Brain microvascular endothelial cell (primary cell): ENCODE results near the gene MDN1.
"Not testable (repeated sequence)": the region's sequence is repeated elsewhere in the genome, so short reads cannot be mapped to it uniquely, and the experiment has no call there.

Experiments
- DNase-seq: peaks from one replicate; pipeline ENCODE4 v3.0.0-alpha.2; 2020
- H3K27ac ChIP-seq: fragments of 250-450 bp; sonication (Bioruptor Pico); 2 replicates; pipeline ENCODE4 v1.5.1; 2020; ENCODE audit warnings: mild to moderate bottlenecking, moderate library complexity
- H3K27me3 ChIP-seq: fragments of 250-450 bp; sonication (Bioruptor Pico); replicated peaks from 2 replicates; pipeline ENCODE4 v1.5.1; 2020; ENCODE audit warnings: mild to moderate bottlenecking
- H3K36me3 ChIP-seq: fragments of 250-450 bp; sonication (Bioruptor Pico); replicated peaks from 2 replicates; pipeline ENCODE4 v1.5.1; 2020; ENCODE audit warnings: mild to moderate bottlenecking
- H3K4me3 ChIP-seq: 2 replicates; pipeline ENCODE4 v1.5.1; 2011; ENCODE audit warnings: low read depth, mild to moderate bottlenecking, control low read depth, low read length, moderate library complexity
- CTCF ChIP-seq: IDR thresholded peaks from 2 replicates; pipeline ENCODE4 v1.5.1; 2011; ENCODE audit warnings: low read depth, mild to moderate bottlenecking, moderate library complexity, low read length, control low read depth, inconsistent platforms; ENCODE audit errors: missing control alignments
- in situ Hi-C: cut with HindIII; loops from 2 replicates; pipeline ENCODE4 v1.10.0; 2017; ENCODE audit warnings: low sequenced_read_pairs, low pct_ligation_motif_present

Gene MDN1

GRCh38 chr6:89858041-89858440 lies 38.4 kb upstream of the MDN1 start:
- in situ Hi-C loops = no loop called here
- no peaks in the 10 kb centered on the region for H3K27me3 ChIP-seq
- TF ChIP-seq CTCF = no peak
- no peak overlapping the region for H3K27ac ChIP-seq
- DNase-seq = no peak
- H3K4me3 ChIP-seq = no peak overlapping the region
- H3K36me3 ChIP-seq = peaks cover 44% of the 10 kb centered on the region

DNA sequence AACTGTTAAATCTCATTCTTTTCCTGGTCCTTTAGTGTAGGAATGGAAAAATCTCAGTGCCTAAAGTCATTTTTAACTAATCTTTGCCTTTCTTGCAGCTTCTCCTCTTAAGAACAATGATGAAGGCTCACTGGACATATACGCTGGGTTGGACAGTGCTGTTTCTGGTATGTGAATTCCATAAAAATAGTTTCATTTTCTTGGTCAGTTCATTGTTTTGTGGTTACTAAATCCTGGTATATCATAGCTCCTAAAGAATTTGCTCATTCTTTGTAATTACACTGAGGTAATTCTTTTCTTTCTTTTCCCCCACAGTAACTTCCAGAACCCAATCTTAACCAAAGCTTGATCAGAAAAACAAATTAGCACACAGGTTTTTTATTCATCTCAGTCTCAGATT lies 33.5 kb upstream of the MDN1 start:
- no peak overlapping the region for H3K27ac ChIP-seq
- H3K27me3 ChIP-seq = no peaks in the 10 kb centered on the region
- H3K4me3 ChIP-seq = no peak overlapping the region
- in situ Hi-C loops = no loop called here
- TF ChIP-seq CTCF = no peak
- peak; percentile 7 for DNase-seq
- H3K36me3 ChIP-seq = peaks cover 17% of the 10 kb centered on the region

DNA sequence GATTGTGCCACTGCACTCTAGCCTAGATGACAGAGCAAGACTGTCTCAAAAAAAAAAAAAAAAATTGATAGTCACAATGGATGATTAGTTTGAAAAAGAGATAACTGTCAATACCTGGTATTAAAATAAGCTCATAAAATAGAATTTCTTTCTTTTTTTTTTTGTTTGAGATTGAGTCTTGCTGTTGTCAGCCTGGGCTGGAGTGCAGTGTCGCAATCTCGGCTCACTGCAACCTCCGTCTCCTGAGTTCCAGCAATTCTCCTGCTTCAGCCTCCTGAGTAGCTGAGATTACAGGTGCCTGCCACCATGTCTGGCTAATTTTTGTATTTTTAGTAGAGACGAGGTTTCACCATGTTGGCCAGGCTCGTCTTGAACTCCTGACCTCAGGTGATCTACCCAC lies 27.9 kb upstream of the MDN1 start:
- H3K36me3 ChIP-seq, in situ Hi-C loops, DNase-seq, H3K4me3 ChIP-seq, H3K27ac ChIP-seq, H3K27me3 ChIP-seq: not testable (repeated sequence)

DNA sequence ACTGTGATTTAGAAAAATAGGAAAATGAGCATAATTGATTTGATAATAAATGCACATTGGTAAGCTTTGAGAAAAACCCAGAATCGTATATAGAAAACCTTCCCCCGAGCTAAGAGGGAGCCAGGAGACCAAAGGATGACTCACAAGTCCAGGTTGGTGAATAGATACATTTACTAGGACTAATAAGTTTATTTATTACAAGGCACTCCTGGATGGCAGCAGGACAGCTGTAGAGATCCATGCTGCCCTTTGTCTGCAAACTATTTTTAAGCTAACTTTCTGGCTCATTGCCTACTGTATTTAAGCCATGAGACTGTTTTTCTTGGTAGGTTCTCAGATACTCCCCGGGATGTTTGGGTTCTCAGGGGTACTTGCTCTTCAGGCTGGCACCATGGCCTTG lies 23.5 kb upstream of the MDN1 start:
- in situ Hi-C loops = no loop called here
- no peak overlapping the region for H3K27ac ChIP-seq
- no peaks in the 10 kb centered on the region for H3K36me3 ChIP-seq
- DNase-seq = no peak
- H3K27me3 ChIP-seq = no peaks in the 10 kb centered on the region
- no peak for TF ChIP-seq CTCF
- no peak overlapping the region for H3K4me3 ChIP-seq

DNA sequence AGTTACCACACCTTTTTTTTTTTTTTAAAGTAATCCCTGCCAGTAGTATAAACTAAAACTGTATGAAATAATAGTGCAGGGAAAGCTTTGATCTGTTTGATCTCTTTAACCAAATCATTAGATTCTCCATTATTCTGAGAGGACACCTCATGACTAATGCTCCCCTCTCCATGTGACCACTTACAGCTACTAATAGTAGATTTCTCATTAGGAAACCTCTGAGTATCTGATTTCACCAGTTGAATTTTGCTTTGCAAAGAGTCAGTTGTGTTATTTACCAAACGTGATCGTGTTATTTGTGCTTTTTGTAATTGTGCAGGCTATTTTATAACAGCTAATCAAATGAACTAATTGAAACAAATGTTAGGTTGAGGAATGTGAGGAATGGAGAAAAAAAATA lies 22.6 kb upstream of the MDN1 start:
- Histone ChIP-seq H3K4me3 (no peak overlapping the region), H3K27me3 (no peaks in the 10 kb centered on the region), H3K36me3 (no peaks in the 10 kb centered on the region), H3K27ac (no peak overlapping the region)
- no peak for DNase-seq
- no peak for TF ChIP-seq CTCF
- in situ Hi-C loops = no loop called here

DNA sequence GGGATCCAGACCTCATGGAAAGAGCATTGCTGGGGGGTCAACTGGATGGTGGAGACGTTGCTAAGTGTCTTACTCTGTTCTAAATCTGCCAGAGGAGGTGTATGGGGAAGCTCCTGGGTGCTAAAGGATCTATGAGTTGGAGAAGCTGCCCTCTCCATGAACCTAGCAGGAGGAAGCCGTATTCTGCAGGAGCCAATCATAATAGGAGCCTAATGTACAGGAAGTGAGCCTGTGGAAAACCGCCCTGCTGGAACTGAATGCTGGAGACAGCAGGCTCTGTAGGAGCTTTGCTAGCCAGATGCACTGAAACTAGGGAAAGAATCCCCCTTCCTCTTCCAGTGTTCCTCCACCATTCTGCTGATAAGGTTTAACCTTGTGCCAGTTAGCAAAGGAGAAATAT lies 20.9 kb upstream of the MDN1 start:
- Histone ChIP-seq H3K27ac (peak overlapping the region; percentile 66), H3K27me3 (no peaks in the 10 kb centered on the region), H3K36me3 (peaks cover 6% of the 10 kb centered on the region), H3K4me3 (no peak overlapping the region)
- in situ Hi-C loops = no loop called here
- peak; percentile 74 for DNase-seq
- no peak for TF ChIP-seq CTCF
